ENCODE results near the gene ARID1A.

DNA sequence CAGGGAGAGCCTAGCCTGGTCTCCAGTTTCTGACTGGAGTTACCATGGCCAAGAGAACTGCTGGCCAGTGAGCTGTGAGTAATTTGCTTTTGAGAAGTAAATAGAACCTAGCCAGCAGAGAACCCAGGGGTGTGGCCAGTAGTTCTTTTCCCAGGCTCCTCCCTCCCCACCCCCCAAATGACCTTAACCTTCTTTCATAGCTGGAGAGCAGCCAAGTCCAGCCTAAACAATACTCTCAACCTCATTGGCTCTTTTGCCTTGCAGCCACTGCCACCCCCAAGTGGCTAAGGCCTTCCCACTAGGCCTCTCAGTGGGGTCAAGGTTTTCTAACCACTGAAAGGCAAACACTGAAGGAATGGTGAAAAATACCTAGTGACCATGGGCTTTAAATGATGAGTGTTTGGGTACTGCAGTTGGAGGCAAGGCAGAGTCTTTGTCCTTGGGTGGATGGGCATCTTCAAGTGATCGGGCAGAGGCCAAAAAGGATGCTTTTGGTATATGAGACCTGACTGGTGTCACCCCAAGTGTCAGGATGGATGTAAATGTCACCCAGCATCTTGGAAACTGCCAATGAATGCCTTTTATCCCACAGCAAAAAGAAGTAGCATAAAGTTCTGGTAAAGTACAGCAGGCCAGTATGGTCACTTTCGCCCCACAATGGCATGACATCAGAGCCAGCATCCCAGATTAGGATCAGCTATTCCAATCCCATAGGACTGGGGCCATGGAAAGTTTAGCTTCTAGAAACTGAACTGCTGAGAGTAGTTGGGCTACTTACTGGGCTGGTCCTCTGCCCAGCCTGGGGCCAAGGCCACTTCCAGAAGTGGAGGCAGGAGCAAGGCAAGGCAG is 88.4 kb downstream of the ARID1A start:
- TF ChIP-seq, protein P1, sequence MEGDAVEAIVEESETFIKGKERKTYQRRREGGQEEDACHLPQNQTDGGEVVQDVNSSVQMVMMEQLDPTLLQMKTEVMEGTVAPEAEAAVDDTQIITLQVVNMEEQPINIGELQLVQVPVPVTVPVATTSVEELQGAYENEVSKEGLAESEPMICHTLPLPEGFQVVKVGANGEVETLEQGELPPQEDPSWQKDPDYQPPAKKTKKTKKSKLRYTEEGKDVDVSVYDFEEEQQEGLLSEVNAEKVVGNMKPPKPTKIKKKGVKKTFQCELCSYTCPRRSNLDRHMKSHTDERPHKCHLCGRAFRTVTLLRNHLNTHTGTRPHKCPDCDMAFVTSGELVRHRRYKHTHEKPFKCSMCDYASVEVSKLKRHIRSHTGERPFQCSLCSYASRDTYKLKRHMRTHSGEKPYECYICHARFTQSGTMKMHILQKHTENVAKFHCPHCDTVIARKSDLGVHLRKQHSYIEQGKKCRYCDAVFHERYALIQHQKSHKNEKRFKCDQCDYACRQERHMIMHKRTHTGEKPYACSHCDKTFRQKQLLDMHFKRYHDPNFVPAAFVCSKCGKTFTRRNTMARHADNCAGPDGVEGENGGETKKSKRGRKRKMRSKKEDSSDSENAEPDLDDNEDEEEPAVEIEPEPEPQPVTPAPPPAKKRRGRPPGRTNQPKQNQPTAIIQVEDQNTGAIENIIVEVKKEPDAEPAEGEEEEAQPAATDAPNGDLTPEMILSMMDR (IDR thresholded peaks at IDR 0.05), result no peak
- TF ChIP-seq POLR2A (IDR thresholded peaks at IDR 0.05) (no peak), POLR2AphosphoS5 (IDR thresholded peaks at IDR 0.05) (peak in 3 of 4 donors; percentile 15 to 41 (median 17))

Measured in sigmoid colon (tissue), 4 donors.